ENCODE data around the gene PPP6R1.

Gene PPP6R1

GRCh38 chr19:55259540-55260210 is 858 bp upstream of the PPP6R1 start:
- peak in 1 of 3 experiments; percentile 67 for DNase-seq

- DNase-seq = peak in 1 of 3 experiments; percentile 56
Measured at GRCh38 chr19:55258476-55258827, 365 bp downstream of the PPP6R1 start.

DNA sequence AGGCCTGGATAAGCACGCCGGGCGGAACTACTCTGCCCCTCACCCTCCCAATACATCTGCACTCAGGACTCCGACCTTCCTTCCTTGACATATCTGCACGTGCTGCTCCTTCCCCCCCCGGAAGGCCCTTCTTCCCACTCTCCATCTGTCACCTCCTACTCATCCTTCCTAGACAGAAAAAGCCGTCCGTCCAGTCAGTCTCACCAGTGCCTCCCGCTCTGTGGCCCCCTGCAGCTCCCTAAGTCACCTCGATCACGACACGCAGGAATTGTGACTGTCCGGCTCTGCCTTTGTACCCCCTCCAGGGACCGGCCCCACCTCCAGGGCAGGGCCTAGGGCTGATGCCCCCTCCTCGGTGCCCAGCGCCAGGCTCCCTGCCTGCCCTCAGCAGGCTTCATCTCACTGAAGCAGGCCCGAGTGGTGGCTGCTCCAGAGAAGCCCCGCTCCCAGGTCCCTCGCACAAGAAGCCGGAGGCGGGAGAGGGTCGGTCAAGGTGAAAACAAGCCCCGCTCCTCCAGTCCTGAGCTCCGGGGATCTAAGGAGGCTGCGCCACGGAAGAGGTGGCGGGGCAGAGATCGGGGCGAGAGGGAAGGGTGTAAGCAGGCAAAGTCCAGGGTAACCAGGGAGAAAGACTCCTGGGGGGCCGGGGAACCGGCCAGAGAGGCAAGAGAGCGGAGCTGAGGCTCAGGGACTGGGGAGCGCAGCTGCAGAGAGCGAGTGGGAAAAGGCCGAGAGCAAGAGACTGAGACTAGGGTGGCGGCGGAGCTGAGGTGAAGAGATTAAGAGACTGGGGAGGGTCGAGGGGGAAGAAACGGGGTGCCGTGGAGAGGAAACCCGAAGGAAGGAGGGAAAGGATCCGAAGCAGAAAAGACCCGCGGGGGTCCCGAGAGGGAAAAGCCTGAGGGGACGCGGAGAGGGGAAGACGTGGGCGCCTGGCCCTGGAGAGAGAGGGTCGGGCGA is 1.1 kb downstream of the PPP6R1 start:
- DNase-seq = peak in 2 of 3 experiments; percentile 45 to 51

- DNase-seq = no peak
Measured at GRCh38 chr19:55256562-55257460, 2.0 kb downstream of the PPP6R1 start.

GRCh38 chr19:55255618-55256423 is 3.0 kb downstream of the PPP6R1 start:
- DNase-seq = peak in 1 of 3 experiments; percentile 8

GRCh38 chr19:55254625-55254977 is 4.2 kb downstream of the PPP6R1 start:
- DNase-seq = no peak

DNA sequence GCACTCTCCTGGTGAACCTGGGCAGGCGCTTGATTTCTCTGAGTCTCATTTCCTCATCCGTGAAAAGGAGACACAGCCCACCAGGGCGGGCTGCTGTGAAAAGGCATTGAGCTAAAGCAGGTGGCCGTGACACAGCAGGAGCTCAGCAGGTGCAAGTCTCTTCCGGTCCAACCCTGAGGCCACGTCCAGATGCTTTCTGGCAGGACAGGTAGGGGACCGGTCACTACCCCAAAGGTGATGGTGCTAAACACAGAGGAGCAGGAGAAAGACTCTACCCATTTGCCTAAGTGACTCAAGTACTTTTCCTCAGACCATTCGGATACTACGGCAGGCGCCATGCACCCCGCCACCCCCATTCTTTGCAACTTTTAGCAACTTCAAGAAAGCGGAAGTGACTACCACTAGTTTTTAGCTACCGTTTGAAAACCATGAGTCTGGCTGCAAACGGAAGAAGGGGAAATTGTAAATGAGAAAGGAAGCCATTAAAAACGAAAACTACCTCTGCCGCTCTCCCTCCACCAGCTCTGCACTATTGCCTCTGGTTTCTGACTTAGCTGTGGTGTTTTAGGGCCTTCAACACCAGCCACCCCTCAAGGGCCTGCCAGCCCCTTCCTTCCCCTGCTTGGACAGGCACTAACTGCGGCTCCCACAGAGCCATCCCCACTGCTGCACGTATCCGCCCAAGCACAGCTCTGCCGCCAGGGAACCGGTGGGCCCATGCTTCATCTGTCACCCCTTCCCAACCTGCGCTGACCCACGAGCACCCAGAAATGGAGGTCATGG is 4.8 kb downstream of the PPP6R1 start:
- DNase-seq = peak in 2 of 3 experiments; percentile 76 to 85

- no peak for DNase-seq
Measured at GRCh38 chr19:55252760-55253663, 5.8 kb downstream of the PPP6R1 start.

DNA sequence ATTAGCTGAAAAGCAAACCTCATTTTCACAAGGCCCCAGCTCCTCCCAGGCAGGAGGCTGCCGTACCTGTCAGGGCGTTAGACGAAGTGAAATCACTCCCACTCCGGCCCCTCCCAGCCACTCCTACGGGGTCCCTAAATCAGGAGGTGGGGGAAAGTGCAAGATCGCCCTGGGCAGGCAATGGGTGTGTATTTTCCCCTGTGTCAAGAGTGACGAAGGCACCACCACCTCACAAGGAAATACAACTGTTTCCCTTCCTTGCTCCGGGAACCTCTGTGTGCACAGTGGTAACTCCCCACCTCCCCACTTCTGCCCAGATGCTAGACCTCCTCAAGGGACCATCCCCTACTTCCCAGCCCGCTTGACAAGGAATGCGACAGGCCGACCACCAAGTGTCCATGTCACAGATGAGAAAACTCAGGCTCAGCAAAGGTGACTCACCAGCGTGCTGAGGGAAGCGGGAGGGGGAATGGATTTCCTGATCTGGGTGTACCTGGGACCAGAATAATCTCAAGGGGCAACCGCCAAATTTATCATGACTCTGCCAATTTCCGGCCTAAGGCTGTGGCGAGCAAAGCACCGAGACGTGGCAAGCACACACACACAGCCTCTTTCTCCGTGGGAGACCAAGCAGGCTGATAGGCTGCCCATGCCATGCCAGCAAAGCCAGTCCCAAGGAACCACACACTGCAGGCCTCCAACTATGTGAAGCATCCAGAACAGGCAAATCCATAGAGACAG is 7.3 kb downstream of the PPP6R1 start:
- DNase-seq = no peak

DNA sequence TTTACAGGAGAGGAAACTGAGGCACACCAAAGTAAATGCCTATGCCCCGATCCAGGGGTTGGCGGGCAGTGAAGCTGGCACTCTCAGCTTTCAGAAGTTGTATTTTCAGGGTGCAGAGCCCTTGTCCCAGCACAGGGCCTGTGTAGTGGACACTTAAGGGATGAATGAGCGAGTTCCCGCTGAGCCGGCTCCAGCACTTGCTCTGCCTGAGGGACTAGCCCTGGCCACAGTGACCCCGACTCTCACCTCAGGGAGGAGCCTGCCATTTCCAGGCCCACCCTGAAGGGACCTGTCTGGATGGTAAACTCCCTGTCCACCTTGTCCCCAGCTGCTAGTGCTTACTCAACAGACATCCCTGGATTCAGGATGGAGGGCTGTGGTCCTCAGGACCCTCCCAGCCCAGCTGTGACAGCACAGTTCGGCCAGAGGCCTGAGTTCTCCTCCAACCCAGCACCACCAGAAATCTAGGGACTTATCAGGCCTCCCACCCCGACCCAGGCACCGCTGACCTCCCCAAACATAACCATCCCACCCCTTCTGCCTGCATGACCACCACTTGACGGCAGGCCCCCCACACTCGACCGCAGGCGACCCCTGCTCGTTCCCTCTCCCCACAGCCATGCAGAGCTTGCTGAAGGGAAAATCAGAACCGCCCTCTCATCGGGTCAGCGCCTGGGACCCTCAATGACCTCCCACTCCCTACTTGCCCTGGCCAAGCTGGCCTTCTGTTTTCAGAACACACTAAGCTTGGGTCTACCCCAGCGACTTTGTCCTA is 8.4 kb downstream of the PPP6R1 start:
- no peak for DNase-seq

- no peak for DNase-seq
Measured at GRCh38 chr19:55249841-55250240, 9.0 kb downstream of the PPP6R1 start.

- DNase-seq = no peak
Measured at GRCh38 chr19:55248704-55249103, 10.1 kb downstream of the PPP6R1 start.

- DNase-seq = no peak
Measured at GRCh38 chr19:55248166-55248675, 10.6 kb downstream of the PPP6R1 start.

GRCh38 chr19:55247621-55248099 is 11.2 kb downstream of the PPP6R1 start:
- DNase-seq = peak in 2 of 3 experiments; percentile 42 to 63

DNA sequence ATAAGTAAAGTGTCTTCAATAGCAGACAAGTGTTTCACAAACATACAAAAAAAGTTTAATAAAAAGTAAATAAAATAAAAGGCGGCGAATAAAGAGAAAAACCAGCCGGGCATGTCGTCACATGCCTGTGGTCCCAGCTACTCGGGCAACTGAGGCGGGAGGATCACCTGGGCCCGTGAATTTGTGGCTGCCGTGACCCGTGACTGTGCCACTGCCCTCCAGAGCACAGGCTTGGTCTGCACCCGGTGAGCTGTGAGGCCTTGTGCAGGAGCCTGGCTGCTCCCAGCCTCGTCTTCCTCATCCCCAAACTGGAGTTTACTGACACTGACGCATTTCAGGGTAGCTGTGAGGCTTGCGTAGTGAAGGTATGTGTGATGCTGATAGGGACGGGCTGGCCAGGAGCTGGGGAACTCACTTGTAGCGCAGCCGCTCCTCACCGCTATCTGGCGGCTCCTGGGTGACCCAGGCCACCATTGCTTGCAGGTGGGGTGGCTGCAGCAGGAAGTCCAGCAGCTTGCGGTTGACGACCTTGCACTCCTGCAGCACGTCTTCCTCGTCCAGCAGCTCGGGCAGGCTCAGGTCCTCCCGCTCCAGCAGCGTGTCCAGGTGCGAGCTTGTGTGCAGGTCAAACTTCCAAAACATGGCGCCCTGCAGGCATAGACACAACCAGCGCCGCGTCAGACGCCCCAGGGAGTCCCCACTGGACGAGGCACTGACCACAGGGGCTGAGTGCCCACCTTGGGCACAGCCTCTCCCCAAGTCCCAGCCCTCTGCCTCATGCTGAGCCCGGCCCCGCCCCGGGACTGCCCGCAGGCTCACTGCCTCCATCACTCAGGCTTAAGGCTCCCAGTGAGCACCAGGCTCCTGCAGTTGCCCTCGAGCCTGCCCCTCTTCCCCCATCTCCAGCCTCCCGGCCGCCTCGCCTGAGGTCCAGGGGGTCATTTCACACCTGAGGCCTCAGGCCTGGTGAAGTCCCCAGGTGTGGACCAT is 12.1 kb downstream of the PPP6R1 start:
- no peak for DNase-seq

- no peak for DNase-seq
Measured at GRCh38 chr19:55245236-55245904, 13.4 kb downstream of the PPP6R1 start.

Data from NCI-H1417 (cell line).